Measurements from ENCODE around the gene SPINT3. TPM values are rescaled to one million over a fixed set of nuclear protein-coding genes. Genes with fewer than 3 reads are reported as not detected.

Gene SPINT3, protein sequence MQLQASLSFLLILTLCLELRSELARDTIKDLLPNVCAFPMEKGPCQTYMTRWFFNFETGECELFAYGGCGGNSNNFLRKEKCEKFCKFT
- not detected in 2 replicates for total RNA-seq

GRCh38 chr20:45515147-45515913 lies at the start of gene SPINT3:
SPINT3 (minus strand) TSS chr20:45515622; CDS start chr20:45515608, 14 bp downstream.

GRCh38 chr20:45547206-45547770 lies 31.9 kb upstream of the SPINT3 start, which contains the start of gene EPPIN:
EPPIN (minus strand) TSS chr20:45547401; CDS start chr20:45547357, 44 bp downstream.

GRCh38 chr20:45539382-45539781 lies 24.0 kb upstream of the SPINT3 start, which contains the start of gene WFDC6:
WFDC6 (minus strand) TSS chr20:45539482; CDS start chr20:45539407, 75 bp downstream.

GRCh38 chr20:45469336-45470261 lies 45.8 kb downstream of the SPINT3 start, which contains the start of gene WFDC2:
WFDC2 (plus strand) TSS chr20:45469753; CDS start chr20:45469782, 29 bp downstream.

Small RNA genes within 50 kb of the gene (small RNA-seq; reads per million reads assigned to genes)
- gene AL031663.1 (not detected), gene HSPD1P21 (not detected), gene RNA5SP485 (not detected)

Other genes starting within 250 kb of the SPINT3 start
- not detected in 2 replicates for gene RBPJL, start 208.8 kb downstream of the SPINT3 start, total RNA-seq
- under 0.01 TPM in 1 of 2 replicates, not detected in the other for gene MATN4, start 207.3 kb downstream of the SPINT3 start, total RNA-seq
- gene SDC4, start 167.2 kb downstream of the SPINT3 start, total RNA-seq, result 65.4 and 65.5 TPM in 2 replicates
- gene SYS1, start 152.5 kb downstream of the SPINT3 start, total RNA-seq, result 18.0 and 19.5 TPM in 2 replicates
- gene TP53TG5, start 137.3 kb downstream of the SPINT3 start, total RNA-seq, result not detected in 2 replicates
- 0.59 and 1.8 TPM in 2 replicates for gene DBNDD2, start 107.3 kb downstream of the SPINT3 start, total RNA-seq
- 30.9 and 45.6 TPM in 2 replicates for gene PIGT, start 99.5 kb downstream of the SPINT3 start, total RNA-seq
- not detected in 2 replicates for gene WFDC2, start 45.9 kb downstream of the SPINT3 start, total RNA-seq
- not detected in 2 replicates for gene WFDC6, start 23.9 kb upstream of the SPINT3 start, total RNA-seq
- gene EPPIN, start 31.8 kb upstream of the SPINT3 start, total RNA-seq, result not detected in 2 replicates
- not detected in 2 replicates for gene WFDC8, start 63.7 kb upstream of the SPINT3 start, total RNA-seq
- 0.73 TPM in 1 of 2 replicates, not detected in the other for gene WFDC10A, start 114.1 kb upstream of the SPINT3 start, total RNA-seq
- gene WFDC9, start 115.7 kb upstream of the SPINT3 start, total RNA-seq, result not detected in 2 replicates
- gene WFDC11, start 154.6 kb upstream of the SPINT3 start, total RNA-seq, result not detected in 2 replicates
- gene WFDC13, start 186.4 kb upstream of the SPINT3 start, total RNA-seq, result not detected in 2 replicates
- not detected in 2 replicates for gene WFDC10B, start 189.4 kb upstream of the SPINT3 start, total RNA-seq
- not detected in 2 replicates for gene SPINT4, start 206.7 kb upstream of the SPINT3 start, total RNA-seq